GM23338 (cell line): ENCODE results near the gene C1orf174. TPM values are rescaled to one million over a fixed set of nuclear protein-coding genes. Genes with fewer than 3 reads are reported as not detected.

ENCODE experiments used
- ATAC-seq: fragments of 200-7000 bp; cut with Tn5 transposase; 3 replicates; pipeline ENCODE4 v1.9.1; 2020
- DNase-seq: peaks from one replicate; pipeline ENCODE4 v3.0.0-alpha.2; 2015; ENCODE audit warnings: low spot score
- H2AFZ ChIP-seq: fragments of 200-600 bp; sonication (generic); 2 replicates; pipeline ENCODE4 v1.8.0; 2016; ENCODE audit warnings: antibody characterized with exemption, mild to moderate bottlenecking, moderate library complexity
- H3F3A ChIP-seq: fragments of 200-600 bp; sonication (generic); replicated peaks from 2 replicates; pipeline ENCODE4 v1.8.0; 2017; ENCODE audit warnings: antibody characterized with exemption, mixed run types, low read depth
- H3K27ac ChIP-seq: fragments of 200-600 bp; sonication (generic); 2 replicates; pipeline ENCODE4 v1.6.1; 2016; ENCODE audit warnings: low read depth
- H3K27me3 ChIP-seq: fragments of 200-600 bp; sonication (generic); 2 replicates; pipeline ENCODE4 v1.8.0; 2016; ENCODE audit warnings: mild to moderate bottlenecking, mixed run types, moderate library complexity; ENCODE audit not compliant: insufficient read depth
- H3K36me3 ChIP-seq: fragments of 200-600 bp; sonication (generic); 2 replicates; pipeline ENCODE4 v1.8.0; 2016; ENCODE audit warnings: mild to moderate bottlenecking; ENCODE audit not compliant: insufficient read depth
- H3K4me1 ChIP-seq: fragments of 200-600 bp; sonication (generic); 2 replicates; pipeline ENCODE4 v1.8.0; 2016; ENCODE audit warnings: mild to moderate bottlenecking, moderate library complexity; ENCODE audit not compliant: insufficient read depth
- H3K4me2 ChIP-seq: fragments of 200-600 bp; sonication (generic); 2 replicates; pipeline ENCODE4 v1.7.1; 2017; ENCODE audit warnings: mixed run types
- H3K4me3 ChIP-seq: fragments of 200-600 bp; sonication (generic); 2 replicates; pipeline ENCODE4 v1.6.1; 2016; ENCODE audit warnings: mixed run types
- H3K79me2 ChIP-seq: fragments of 200-600 bp; sonication (generic); replicated peaks from 2 replicates; pipeline ENCODE4 v1.8.0; 2017; ENCODE audit warnings: mild to moderate bottlenecking; ENCODE audit not compliant: insufficient read depth
- H3K9me2 ChIP-seq: fragments of 200-600 bp; sonication (generic); 2 replicates; pipeline ENCODE4 v1.8.0; 2017; ENCODE audit not compliant: insufficient read depth
- H4K20me1 ChIP-seq: fragments of 200-600 bp; sonication (generic); replicated peaks from 2 replicates; pipeline ENCODE4 v1.8.0; 2017; ENCODE audit warnings: mild to moderate bottlenecking; ENCODE audit not compliant: insufficient read depth
- H3K27ac Mint-ChIP-seq: 2 replicates; pipeline ENCODE4 v1.8.0; 2020; ENCODE audit warnings: inconsistent platforms, mild to moderate bottlenecking, moderate library complexity, mixed read lengths
- H3K27me3 Mint-ChIP-seq: 3 replicates; pipeline ENCODE4 v1.8.0; 2022; ENCODE audit warnings: low read depth, mild to moderate bottlenecking, moderate library complexity, mixed read lengths, inconsistent platforms; ENCODE audit not compliant: insufficient read depth, poor library complexity
- H3K36me3 Mint-ChIP-seq: 3 replicates; pipeline ENCODE4 v1.8.0; 2021; ENCODE audit warnings: low read depth, mild to moderate bottlenecking, inconsistent platforms, moderate library complexity, mixed read lengths
- H3K4me1 Mint-ChIP-seq: 3 replicates; pipeline ENCODE4 v1.8.0; 2020; ENCODE audit warnings: mild to moderate bottlenecking, inconsistent platforms, mixed read lengths
- H3K4me3 Mint-ChIP-seq: 3 replicates; pipeline ENCODE4 v1.8.0; 2021; ENCODE audit warnings: moderate library complexity, mild to moderate bottlenecking, inconsistent platforms, mixed read lengths
- H3K9me3 Mint-ChIP-seq: 3 replicates; pipeline ENCODE4 v1.8.0; 2020; ENCODE audit warnings: moderate library complexity, mild to moderate bottlenecking, inconsistent platforms, mixed read lengths
- CTCF ChIP-seq, 2 experiments: fragments of 200-600 bp in 1 of 2; sonication (generic) in 1 of 2; conservative IDR thresholded peaks; 2 replicates each; pipeline versions ENCODE4 v1.5.1 to v1.6.1; 2016 to 2017; ENCODE audit warnings: antibody characterized with exemption in 2 of 2, low read depth in 2 of 2, mild to moderate bottlenecking in 2 of 2, moderate library complexity in 1 of 2
- ETS1 ChIP-seq: IDR thresholded peaks from 2 replicates; pipeline ENCODE4 v1.6.1; 2016; ENCODE audit warnings: antibody characterized with exemption
- EZH2 ChIP-seq: fragments of 200-600 bp; sonication (generic); IDR thresholded peaks from one replicate; pipeline ENCODE4 v1.8.0; 2017; ENCODE audit warnings: antibody characterized with exemption, mild to moderate bottlenecking, low read depth; ENCODE audit not compliant: unreplicated experiment
- EZH2phosphoT487 ChIP-seq: fragments of 200-600 bp; sonication (generic); IDR thresholded peaks from one replicate; pipeline ENCODE4 v1.8.1; 2018; ENCODE audit warnings: antibody characterized with exemption; ENCODE audit not compliant: unreplicated experiment
- JUNB ChIP-seq: IDR thresholded peaks from one replicate; pipeline ENCODE4 v1.6.1; 2016; ENCODE audit warnings: antibody characterized with exemption; ENCODE audit not compliant: unreplicated experiment
- NANOG ChIP-seq: IDR thresholded peaks from 2 replicates; pipeline ENCODE4 v1.6.1; 2016; ENCODE audit warnings: antibody characterized with exemption, borderline replicate concordance
- POLR2AphosphoS5 ChIP-seq: IDR thresholded peaks from 2 replicates; pipeline ENCODE4 v1.6.1; 2016; ENCODE audit warnings: antibody characterized with exemption, low read depth
- REST ChIP-seq: IDR thresholded peaks from one replicate; pipeline ENCODE4 v1.6.1; 2018; ENCODE audit warnings: antibody characterized with exemption; ENCODE audit not compliant: unreplicated experiment
- STAT1 ChIP-seq: IDR thresholded peaks from one replicate; pipeline ENCODE4 v1.6.1; 2016; ENCODE audit warnings: antibody characterized with exemption; ENCODE audit not compliant: unreplicated experiment
- ZNF114 ChIP-seq: fragments of 250-450 bp; sonication (Bioruptor Pico); IDR thresholded peaks from 2 replicates; pipeline ENCODE4 v1.5.0; 2020; ENCODE audit warnings: mild to moderate bottlenecking, moderate library complexity
- ZNF331 ChIP-seq: fragments of 250-450 bp; sonication (Bioruptor Pico); IDR thresholded peaks from 2 replicates; pipeline ENCODE4 v1.5.0; 2020; ENCODE audit warnings: low read depth, mild to moderate bottlenecking, moderate library complexity
- ZNF462 ChIP-seq: fragments of 250-450 bp; sonication (Bioruptor Pico); IDR thresholded peaks from 2 replicates; pipeline ENCODE4 v1.5.0; 2020; ENCODE audit warnings: mild to moderate bottlenecking, moderate library complexity
- polyA plus RNA-seq: library from polyadenylated mRNA; unstranded; fragments of >200 nt; fragmentation: Nextera tagmentation; extraction: Ambion mirVana; gene quantifications from 2 replicates; pipeline ENCODE4 v1.2.1, GENCODE V29; 2016
- total RNA-seq: library from RNA; depleted of rRNA; stranded (reverse); fragments of >200 nt; shearing (Covaris generic); gene quantifications from 2 replicates; pipeline ENCODE4 v1.2.3, GENCODE V29; 2014

C1orf174 gene
- total and polyA plus RNA-seq, 2 experiments from 2014 or later = 28.5 to 28.7 TPM

- no peak overlapping the region for H2AFZ ChIP-seq
- Mint-ChIP-seq H3K4me1 (peaks cover 20% of the 10 kb centered on the region), H3K9me3 (peaks cover 2% of the 10 kb centered on the region; the same call in 1 of the 3 replicates), H3K36me3 (no peaks in the 10 kb centered on the region; the same call in 2 of the 3 replicates), H3K4me3 (no peak overlapping the region), H3K27me3 (peaks cover 11% of the 10 kb centered on the region), H3K27ac (no peak overlapping the region)
- no peak for DNase-seq
- H3K9me2 ChIP-seq = no peaks in the 10 kb centered on the region
- ATAC-seq = no peak
- no peaks in the 10 kb centered on the region for H3K36me3 ChIP-seq
- no peak overlapping the region for H3K4me3 ChIP-seq
- no peaks in the 10 kb centered on the region for H3F3A ChIP-seq
- H3K79me2 ChIP-seq = no peaks in the 10 kb centered on the region
- H3K4me2 ChIP-seq = no peak overlapping the region
- no peaks in the 10 kb centered on the region for H4K20me1 ChIP-seq
- H3K4me1 ChIP-seq = no peaks in the 10 kb centered on the region
- no peaks in the 10 kb centered on the region for H3K27me3 ChIP-seq
- no peak overlapping the region for H3K27ac ChIP-seq
- TF ChIP-seq REST (no peak), ZNF462 (CRISPR knock-in tag) (no peak), ETS1 (no peak), CTCF (conservative IDR thresholded peaks at IDR 0.05; ENCODE audit: low read depth in 2 of 2) (no peak), ZNF331 (CRISPR knock-in tag) (no peak), JUNB (no peak), EZH2phosphoT487 (no peak), POLR2AphosphoS5 (no peak), NANOG (no peak), EZH2 (no peak), ZNF114 (CRISPR knock-in tag) (no peak), STAT1 (no peak)
Observed at GRCh38 chr1:3905266-3905952, 5.3 kb upstream of the C1orf174 start.
